Stimulated activated CD8-positive, alpha-beta memory T cell treated with anti-CD3 and anti-CD28 coated beads, Interleukin-15, amount 100 ng/mL, for 4 hours (primary cell): Measurements from ENCODE around the gene IFNA16.
"Not testable (repeated sequence)": the region's sequence is repeated elsewhere in the genome, so short reads cannot be mapped to it uniquely, and the experiment has no call there.

ENCODE experiments used
- DNase-seq, 2 donors: peaks; one replicate each; pipeline ENCODE4 v3.0.0-alpha.2; 2020; ENCODE audit warnings: low read depth in 2 of 2

IFNA16 gene

DNA sequence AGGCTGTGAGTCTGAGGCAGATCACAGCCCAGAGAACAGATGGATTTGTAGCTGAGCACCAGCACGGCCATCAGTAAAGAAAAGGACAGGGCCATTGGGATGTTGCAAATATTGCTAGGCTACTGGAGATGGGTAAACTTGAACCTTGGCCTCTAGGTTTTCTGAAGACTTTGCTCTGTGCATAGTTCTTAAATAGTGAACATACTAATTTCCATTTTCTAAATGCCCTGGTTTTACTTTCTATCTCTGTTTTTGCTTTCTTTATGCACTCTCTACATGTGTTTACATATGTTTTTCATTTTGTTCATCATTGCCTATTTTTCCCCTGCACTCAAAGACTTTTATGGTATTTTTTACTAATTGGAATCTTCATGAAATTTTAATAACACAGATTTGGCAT is at the start of gene IFNA16:
IFNA16 (minus strand) TSS at position 101 of the 400 bp plus-strand sequence; CDS start at position 95, 6 bp downstream.
- not testable (repeated sequence) for DNase-seq

DNA sequence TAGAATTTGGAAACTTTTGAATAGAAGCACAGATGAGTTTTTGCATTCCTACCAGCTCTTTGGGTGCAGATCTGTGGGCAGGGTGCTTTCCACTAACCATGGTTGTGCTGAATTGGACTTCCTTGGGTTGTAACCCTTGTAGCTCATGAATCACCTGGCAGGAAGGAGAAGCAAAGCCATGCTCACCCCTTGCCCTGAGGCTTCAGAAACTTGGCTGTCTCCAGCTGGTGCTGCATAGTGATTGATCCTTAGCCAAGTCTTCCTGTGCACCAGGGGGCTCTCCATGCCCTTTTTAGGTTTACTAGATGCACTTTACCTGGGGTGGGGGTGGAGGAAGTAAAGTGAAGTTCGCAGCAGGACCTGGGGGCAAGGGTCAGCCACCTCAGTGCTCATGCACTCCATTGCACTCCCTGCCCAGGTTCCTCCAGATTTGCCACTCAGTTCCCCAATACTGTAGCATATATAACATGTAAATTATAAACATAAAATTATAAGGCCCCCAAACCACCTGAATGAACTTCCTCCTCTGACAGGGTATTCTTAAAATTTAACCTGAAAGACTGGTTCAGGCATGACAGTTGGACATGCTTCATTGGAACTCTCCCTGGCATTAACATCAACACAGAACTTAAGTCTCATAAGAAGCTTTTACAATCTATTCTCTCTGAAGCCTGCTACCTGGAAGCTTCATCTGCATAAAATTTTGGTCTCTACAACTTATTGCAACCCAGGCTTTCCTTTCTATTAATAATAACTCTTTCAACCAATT is 48.5 kb upstream of the IFNA16 start:
- DNase-seq = no peak

DNA sequence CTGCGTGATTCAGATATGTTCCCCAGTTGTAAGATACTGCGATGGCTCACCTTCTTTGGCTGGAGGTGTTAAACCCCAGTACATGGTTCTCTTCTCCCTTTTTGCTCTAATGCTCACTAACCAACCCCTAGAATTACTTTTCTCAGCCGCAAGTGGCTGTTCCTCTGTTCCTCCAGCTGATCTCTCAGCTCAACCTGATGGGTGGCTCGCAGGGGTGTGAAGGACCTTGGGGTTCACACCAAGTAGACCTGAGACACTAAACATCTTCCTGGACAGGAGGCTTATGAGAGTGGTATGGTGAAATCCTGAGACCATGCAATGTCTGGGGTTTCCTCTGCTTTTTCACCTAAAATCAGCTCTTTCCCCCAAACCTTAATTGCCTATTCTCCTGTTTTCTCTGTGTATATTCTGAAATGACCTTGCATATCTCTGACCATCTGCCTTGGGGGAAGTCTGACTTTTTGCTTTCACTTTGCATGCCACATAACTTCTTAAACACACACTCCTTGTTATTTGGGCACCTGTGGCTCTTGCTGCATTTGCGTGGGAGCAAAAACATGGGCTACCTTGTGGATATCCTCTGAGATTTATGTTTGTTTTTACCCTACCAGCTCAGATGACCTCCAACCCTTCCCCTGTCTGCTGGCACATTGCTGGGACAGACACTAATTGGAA is 38.6 kb upstream of the IFNA16 start:
- DNase-seq = no peak

DNA sequence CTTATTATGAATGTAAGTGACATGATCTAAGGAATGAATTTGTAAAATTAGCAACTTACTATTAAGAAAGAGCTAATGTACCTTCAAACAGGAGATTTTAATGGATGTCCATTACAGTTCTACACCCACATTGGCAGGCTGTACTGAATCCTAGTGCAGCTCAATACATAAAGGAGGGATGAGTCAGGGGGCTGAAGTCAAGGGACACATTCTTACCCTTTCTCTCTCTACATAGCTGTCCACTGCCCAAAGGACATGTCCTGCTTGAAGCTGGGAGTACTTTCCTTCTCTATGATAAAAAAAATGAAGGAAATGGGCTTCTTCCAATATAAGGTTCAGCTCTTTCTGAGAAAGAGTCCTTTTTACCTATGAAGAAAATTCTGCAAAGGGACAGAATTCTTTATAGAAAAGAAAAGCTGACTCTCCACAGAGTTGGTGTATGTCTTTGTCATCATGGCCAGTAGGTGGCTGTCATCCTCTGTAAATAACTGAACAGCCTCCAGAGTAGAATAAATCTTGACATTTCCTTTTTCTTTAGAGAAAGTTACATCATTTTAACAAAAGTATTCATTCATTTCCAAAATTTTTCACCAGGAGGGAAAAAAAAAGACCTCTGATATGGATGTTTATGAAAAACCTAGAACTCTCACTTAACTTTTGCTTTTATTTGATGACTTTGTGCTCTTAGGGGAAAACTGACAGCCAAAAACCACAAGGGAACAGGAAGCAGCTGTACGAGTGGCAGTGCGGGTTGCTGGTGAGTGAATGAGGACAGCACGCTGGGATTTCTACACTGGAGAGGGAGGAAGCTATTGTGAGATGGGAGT is 35.8 kb upstream of the IFNA16 start:
- DNase-seq = no peak

DNA sequence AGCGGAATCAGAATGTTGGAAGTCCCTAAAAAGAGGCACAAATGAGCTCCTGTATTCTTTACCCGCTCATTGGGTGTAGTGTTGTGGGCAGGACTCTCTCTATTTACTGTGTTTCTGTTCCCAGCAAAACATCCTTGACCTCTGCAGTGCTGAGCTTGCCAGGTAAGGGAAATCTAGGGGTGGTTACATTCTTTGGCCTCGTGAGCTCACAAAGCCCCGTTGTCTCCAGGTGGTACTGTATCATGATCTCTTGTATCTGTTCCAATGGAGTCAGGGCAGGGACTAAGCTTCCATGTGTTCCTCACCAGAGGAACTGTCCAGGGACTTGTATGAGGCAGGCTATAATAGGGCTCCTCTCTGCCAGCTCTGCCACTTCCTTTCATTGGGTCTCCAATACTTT is 34.5 kb upstream of the IFNA16 start:
- no peak for DNase-seq

DNA sequence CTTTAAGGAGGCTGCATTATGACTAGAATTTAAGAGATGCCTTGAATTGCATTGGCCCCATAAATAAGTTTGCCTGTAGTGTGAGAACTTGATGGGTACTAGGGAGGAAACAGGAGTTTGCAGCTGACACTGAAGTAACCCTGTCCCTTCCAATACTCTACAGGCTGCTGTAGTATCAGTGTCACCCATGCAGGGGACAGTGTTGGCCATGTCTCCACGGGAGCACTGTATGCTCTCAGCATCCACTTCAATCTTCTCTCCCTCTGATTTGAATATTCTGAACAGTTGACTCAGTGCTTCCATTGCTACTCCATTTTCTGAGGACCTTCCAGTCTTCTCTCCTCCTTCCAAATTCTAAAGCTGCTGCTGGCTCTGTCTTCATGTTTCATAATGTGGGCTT is 34.1 kb upstream of the IFNA16 start:
- DNase-seq = no peak

DNA sequence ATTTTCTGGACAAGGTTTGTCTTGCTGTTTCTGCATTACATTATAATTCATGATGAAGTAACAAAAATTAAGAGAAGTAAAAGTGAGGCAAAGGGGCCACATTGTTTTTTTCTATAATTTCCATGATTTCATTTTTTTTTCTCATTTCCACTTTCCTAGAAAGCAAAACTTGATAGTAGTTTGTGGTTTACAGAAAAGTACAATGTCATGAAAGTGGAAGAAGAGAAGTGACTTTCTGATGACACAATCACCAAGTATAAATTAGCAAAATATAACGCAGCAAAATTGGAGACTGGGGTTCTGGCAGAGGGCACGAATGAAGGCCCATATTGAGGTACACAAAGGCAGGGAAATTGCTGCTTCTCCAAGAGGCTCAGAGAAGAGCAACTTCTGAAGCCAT is 27.7 kb upstream of the IFNA16 start:
- DNase-seq = no peak

DNA sequence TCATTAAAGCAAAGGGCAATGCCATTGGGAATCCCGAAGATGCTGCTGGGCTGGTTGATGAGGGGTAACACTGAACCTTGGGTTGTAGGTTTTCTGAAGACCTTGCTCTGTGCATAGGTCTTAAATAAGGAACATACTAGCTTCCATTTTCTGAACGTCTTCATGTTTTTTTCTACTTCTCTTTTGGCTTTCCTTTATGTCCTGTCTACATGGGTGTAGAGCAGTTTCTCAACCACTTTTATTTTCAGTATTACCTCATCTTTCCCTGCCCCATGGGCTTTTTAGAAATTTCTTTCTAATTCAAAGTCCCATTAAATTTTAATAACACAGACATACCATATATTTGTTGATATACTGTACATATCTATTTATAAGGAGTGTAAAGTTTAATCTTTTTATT is 22.8 kb upstream of the IFNA16 start, which contains the start of gene IFNA14:
IFNA14 (minus strand) TSS at position 95 of the 400 bp plus-strand sequence; CDS start at position 25, 70 bp downstream.
- DNase-seq = no peak

DNA sequence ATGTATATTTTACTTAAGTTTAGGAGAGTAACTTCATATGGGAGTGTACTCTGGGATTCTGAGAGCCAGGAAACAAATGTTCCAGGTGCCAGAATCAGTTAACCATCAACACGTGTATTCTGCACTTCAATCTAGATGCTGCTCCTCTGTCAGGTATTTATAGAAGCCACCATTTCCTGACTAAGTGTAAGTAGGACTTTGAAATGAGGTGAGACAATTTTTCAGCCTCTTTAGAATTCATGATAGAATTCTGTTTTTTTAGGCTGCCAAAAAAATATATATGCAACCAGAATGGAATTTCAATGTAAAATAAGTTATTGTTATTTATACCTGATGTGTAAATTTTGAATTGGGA is 19.2 kb upstream of the IFNA16 start:
- DNase-seq = not testable (repeated sequence)

DNA sequence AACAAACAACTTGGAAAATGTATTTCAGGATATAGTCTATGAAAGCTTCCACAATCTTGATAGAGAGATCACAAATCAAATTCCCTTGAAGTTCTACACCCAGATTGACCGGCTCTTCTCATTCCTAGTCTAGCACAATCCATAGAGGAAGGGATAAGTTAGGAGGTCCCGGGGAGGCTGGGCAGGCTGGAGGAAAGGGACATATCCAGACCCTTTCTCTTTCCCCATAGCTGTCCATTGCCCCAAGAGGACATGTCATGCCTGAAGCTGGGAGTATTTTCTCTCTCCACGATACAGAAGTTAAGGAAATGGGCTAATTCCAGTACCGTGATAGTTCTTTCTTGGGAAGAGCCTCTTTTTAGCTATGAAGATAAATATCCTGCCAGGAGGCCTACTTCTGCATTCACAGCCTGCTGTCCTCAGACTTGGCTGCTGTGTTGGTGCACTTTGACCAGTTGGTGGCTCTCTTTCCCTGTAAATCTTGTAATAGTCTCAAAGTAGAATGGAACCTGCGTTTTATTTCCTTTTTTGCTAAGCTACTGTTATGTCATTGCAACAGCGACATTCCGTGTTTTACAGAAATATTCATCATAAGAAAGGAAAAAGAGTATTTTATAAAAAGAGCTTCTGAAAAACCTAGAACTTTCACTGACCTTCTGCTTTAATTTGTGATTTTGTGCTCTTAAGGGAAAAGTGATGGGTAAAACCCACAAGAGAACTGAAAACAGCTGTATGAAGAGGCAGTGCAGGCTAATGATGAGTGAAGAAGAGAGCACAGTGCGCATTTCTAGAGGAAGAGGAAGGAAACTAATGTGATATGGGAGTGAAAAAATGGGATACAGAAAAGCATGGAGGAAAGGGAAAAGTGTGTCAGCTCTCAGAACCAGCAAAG is 18.6 kb upstream of the IFNA16 start:
- not testable (repeated sequence) for DNase-seq

DNA sequence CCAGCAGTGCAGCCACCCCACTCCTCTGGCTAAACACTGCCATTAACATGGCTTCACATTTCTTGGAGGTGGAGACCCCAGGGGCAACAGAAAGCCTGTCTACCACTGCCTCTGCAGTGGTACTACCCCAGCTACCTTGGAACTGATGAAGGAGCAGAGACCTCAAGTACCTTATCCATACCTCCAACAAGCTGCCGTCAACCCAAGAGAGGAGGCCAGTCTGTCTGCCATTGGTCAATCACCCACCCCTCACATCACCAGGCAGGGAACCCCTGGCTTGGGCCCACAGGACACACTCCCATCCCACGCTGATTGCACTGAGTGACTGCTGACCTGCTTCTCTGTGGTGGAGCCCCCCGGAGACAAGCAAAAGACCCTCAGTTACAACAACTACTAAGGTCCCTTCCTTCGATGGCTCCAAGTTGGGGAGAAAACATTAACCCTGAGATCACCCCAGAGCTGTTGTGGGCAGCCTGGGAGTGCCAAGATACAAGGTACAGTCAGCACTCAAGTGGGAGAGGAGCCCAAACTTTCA is 17.1 kb upstream of the IFNA16 start:
- DNase-seq = no peak

DNA sequence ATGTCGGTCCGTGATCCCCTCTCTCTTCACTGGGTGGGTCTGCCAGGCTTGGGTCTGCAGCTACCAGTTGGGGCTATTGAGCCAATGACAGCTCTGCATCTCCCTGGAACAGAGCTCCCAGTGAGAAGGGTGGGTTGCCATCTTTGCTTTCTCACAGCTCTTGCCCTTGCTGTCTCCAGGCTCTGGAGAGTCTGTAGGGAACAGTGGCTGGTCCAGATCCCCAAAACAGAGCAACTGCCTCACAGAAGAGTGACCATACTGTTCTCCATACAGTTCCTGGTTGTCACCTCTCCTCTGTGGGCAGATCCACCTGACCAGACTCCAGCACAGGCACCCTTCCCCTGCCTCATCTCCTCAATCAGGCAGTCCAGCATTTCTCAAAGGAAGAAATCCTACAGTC is 16.1 kb upstream of the IFNA16 start:
- no peak for DNase-seq

DNA sequence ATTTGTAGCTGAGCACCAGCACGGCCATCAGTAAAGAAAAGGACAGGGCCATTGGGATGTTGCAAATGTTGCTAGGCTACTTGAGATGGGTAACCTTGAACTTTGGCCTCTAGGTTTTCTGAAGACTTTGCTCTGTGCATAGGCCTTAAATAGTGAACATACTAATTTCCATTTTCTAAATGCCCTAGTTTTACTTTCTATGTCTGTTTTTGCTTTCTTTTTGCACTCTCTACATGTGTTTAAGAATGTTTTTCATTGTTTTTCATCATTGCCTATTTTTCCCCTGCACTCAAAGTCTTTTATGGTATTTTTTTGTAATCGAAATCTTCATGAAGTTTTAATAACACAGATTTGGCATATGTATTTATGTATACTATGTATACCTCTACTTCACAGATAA is 11.0 kb upstream of the IFNA16 start, which contains the start of gene IFNA17:
IFNA17 (minus strand) TSS at position 101 of the 400 bp plus-strand sequence; CDS start at position 52, 49 bp downstream.
- no peak for DNase-seq

DNA sequence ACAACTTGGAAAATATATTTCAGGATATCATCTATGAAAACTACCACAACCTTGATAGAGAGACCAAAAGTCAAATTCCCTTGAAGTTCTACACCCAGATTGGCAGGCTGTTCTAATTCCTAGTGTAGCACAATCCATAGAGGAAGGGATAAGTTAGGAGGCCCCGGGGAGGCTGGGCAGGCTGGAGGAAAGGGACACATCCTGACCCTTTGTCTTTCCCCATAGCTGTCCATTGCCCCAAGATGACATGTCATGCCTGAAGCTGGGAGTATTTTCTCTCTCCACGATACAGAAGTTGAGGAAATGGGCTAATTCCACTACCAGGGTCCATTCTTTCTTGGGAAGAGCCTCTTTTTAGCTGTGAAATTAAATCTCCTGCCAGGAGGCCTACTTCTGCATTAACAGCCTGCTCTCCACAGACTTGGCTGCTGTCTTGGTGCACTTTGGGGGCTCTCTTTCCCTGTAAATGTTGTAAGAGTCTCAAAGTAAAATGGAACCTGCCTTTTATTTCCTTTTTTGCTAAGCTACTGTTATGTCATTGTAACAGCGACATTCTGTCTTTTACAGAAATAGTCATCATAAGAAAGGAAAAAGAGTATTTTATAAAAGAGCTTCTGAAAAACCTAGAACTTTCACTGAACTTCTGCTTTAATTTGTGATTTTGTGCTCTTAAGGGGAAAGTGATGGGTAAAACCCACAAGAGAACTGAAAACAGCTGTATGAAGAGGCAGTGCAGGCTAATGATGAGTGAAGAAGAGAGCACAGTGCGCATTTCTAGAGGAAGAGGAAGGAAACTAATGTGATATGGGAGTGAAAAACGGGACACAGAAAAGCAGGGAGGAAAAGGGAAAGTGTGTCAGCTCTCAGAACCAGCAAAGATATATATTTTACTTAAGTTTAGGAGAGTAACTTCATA is 3.4 kb downstream of the IFNA16 start:
- not testable (repeated sequence) for DNase-seq

DNA sequence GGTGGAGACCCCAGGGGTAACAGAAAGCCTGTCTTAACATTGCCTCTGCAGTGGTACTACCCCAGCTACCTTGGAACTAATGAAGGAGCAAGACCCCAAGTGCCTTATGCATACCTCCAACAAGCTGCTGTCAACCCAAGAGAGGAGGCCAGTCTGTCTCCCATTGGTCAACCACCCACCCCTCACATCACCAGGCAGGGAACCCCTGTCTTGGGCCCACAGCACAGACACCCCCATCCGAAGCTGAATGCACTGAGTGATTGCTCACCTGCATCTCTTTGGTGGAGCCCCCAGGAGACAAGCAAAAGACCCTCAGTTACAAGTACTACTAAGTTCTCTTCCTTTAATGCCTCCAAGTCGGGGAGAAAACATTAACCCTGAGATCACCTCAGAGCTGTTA is 5.0 kb downstream of the IFNA16 start:
- DNase-seq = not testable (repeated sequence)

DNA sequence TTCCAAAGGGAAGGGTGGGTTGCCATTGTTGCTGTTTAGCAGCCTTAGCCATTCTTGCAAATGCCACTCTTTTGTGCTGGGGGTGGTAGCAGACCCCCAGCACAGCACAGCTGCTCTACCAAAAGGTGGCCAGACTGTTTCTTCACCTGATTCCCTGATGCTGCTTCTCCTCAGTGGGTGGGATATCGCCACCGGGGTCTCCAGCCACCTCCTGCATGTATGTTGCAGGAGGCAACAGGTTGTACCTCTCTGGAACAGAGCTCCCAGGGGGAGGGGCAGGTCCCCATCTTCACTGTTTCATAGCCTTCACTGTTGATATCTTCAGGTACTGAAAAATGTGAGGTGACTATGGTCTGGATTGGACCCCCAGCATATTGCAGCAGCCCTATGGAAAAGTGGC is 6.3 kb downstream of the IFNA16 start:
- DNase-seq = not testable (repeated sequence)

DNA sequence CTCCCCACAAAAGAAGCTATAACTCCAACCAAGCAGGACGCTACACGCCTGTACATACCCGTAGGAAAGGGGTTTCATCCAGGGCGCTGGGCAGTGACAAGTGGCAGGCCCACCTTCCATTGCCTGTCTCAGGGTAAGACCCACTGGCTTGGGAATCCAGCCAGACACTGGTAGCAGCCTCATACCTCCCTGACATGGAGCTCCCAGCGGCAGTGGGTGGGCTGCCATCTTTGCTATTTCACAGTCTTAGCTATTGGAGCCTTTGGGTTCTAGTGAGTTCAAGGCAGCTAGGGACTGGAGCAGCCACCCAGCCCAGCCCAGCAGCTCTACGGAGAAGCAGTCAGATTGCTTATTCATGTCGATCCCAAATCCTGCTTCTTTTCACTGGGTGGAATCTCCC is 6.8 kb downstream of the IFNA16 start:
- no peak for DNase-seq

DNA sequence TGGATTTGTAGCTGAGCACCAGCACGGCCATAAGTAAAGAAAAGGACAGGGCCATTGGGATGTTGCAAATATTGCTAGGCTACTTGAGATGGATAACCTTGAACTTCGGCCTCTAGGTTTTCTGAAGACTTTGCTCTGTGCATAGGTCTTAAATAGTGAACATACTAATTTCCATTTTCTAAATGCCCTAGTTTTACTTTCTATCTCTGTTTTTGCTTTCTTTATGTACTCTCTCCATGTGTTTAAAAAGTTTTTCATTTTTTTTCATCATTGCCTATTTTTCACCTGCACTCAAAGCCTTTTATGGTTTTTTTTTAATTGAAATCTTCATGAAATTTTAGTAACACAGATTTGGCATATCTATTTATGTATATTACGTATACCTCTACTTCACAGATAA is 10.1 kb downstream of the IFNA16 start, which contains the start of gene IFNA10:
IFNA10 (minus strand) TSS at position 101 of the 400 bp plus-strand sequence; CDS start at position 55, 46 bp downstream.
- not testable (repeated sequence) for DNase-seq

DNA sequence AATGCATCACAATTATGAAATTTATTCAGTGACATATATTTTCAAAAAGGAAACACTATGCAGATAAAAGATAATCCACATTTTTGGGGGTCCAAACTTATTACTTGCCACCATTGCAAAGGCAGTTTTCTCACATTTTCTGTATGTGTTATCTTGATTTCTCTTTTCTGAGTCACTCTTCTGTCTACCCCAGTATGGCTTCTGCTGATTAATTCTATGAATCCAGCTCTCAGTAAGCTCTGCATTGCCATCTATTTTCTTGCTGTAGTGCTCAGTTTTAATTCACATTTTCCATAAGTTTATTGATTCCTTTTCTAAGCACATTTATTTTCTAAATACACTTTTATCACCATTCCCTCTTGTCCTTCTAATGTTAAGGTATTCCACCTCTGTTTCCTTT is 11.9 kb downstream of the IFNA16 start:
- DNase-seq = no peak

DNA sequence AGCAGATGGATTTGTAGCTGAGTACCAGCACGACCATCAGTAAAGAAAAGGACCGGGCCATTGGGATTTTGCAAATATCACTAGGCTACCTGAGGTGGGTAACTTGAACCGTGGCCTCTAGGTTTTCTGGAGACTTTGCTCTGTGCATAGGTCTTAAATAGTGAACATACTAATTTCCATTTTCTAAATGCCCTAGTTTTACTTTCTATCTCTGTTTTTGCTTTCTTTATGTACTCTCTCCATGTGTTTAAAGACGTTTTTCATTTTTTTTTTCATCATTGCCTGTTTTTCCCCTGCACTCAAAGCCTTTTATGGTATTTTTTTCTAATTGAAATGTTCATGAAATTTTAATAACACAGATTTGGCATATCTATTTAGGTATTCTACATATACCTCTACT is 15.0 kb downstream of the IFNA16 start, which contains the start of gene IFNA7:
IFNA7 (minus strand) TSS at position 101 of the 400 bp plus-strand sequence; CDS start at position 61, 40 bp downstream.
- DNase-seq = not testable (repeated sequence)
